ENCODE data around the gene MUC15. TPM values are rescaled to one million over a fixed set of nuclear protein-coding genes. Genes with fewer than 3 reads are reported as not detected.

Gene MUC15
- polyA plus RNA-seq, 3 donors = 3.0 to 5.6 (median 3.1) TPM

Other genes starting within 250 kb of the MUC15 start
- gene ANO3, start 240.1 kb downstream of the MUC15 start, polyA plus RNA-seq (ENCODE audit: insufficient read length in 3 of 3) = 1 to 10 TPM; 3.3 to 4.7 (median 3.6) TPM
- 10 to 100 TPM; 56.8 to 65.3 (median 62.3) TPM for gene SLC5A12, start 149.8 kb upstream of the MUC15 start, polyA plus RNA-seq (ENCODE audit: insufficient read length in 3 of 3)

Data from renal pelvis (tissue), 3 donors.